Measurements from ENCODE around the gene NXPH3. TPM values are rescaled to one million over a fixed set of nuclear protein-coding genes. Genes with fewer than 3 reads are reported as not detected.

NXPH3 gene
- total RNA-seq, 4 donors from 2014 or later, result 24.4 to 26.4 (median 25.0) TPM

DNA sequence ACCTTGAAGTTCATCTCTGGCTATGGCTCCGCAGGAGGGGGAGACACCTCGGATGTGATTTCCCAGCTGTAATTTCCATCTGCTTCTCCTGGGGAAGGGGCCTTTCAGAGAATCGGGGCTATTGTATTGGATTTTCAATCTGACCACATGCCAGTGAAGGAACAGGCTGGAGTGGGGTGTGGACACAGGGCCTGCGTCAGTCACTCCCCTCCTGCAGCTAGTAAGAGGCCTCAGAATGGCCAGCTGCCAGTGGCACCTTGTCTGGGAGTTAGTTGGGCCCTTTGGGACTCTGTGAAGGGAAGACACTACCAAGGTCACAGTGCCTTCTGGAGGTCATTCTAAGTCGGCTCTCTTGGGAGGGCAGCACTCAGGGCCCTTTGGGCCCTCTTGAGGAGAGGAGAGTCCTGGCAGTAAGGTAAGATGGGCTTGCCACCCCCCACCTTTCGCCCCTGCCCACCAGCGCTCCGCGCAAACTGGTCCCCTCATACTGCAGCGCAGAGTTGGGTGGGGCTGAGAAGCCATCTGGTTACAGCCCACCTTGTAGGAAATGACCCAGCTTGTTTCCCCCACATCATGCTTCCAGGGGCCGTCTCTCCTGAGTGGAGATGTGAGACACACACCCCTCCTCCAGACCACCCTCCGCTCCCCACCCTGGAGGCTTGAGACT, 5.4 kb downstream of the NXPH3 start:
- no peaks in the 10 kb centered on the region for H3K9me3 ChIP-seq
- H3K36me3 ChIP-seq, result peaks cover 0 to 24% of the 10 kb centered on the region in 2 donors
- H3K27me3 ChIP-seq, result no peaks in the 10 kb centered on the region
- WGBS, 2 donors (ENCODE audit: low coverage in 1 of 2), result 87% methylated on average over 4 of the region's 12 CpGs; no CpG with 5 or more reads in 1 of the 2 donors
- TF ChIP-seq POLR2A (IDR thresholded peaks at IDR 0.05), result no peak
- TF ChIP-seq POLR2AphosphoS5 (IDR thresholded peaks at IDR 0.05), result no peak
- TF ChIP-seq, protein P1, sequence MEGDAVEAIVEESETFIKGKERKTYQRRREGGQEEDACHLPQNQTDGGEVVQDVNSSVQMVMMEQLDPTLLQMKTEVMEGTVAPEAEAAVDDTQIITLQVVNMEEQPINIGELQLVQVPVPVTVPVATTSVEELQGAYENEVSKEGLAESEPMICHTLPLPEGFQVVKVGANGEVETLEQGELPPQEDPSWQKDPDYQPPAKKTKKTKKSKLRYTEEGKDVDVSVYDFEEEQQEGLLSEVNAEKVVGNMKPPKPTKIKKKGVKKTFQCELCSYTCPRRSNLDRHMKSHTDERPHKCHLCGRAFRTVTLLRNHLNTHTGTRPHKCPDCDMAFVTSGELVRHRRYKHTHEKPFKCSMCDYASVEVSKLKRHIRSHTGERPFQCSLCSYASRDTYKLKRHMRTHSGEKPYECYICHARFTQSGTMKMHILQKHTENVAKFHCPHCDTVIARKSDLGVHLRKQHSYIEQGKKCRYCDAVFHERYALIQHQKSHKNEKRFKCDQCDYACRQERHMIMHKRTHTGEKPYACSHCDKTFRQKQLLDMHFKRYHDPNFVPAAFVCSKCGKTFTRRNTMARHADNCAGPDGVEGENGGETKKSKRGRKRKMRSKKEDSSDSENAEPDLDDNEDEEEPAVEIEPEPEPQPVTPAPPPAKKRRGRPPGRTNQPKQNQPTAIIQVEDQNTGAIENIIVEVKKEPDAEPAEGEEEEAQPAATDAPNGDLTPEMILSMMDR (IDR thresholded peaks at IDR 0.05), result no peak
- TF ChIP-seq EP300 (IDR thresholded peaks at IDR 0.05), result no peak
- H3K4me1 ChIP-seq, result peaks cover 0 to 38% (median 10%) of the 10 kb centered on the region in 3 donors
- no peak overlapping the region for H3K4me3 ChIP-seq
- ATAC-seq, result no peak
- no peak overlapping the region for H3K27ac ChIP-seq

DNA sequence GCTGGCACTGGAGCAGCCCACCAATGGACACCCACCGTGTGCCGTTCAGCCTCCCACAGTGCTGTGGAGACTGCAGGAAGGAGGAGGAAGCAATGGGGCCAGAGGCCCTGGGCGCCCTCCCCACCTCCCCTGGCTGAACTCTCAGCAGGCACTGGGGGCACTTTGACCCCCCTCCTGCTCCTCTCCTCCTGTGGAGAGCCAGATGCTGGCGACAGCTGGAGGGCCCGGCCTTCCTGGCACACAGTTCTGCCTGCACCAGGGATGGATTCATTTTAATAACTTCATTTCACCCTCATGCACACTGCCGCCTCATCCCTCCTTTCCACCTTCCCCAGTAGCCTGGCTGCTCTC, 6.0 kb downstream of the NXPH3 start:
- ATAC-seq, result no peak
- peaks cover 0 to 26% of the 10 kb centered on the region in 2 donors for H3K36me3 ChIP-seq
- WGBS, 2 donors (ENCODE audit: low coverage in 1 of 2), result 50 to 59% methylated on average over 2 to 4 of the region's 6 CpGs
- H3K4me1 ChIP-seq, result peaks cover 0 to 32% (median 10%) of the 10 kb centered on the region in 3 donors
- TF ChIP-seq POLR2A (IDR thresholded peaks at IDR 0.05), result no peak
- TF ChIP-seq EP300 (IDR thresholded peaks at IDR 0.05), result no peak
- TF ChIP-seq, protein P1 (IDR thresholded peaks at IDR 0.05), result no peak
- TF ChIP-seq POLR2AphosphoS5 (IDR thresholded peaks at IDR 0.05), result no peak
- no peak overlapping the region for H3K4me3 ChIP-seq
- no peak overlapping the region for H3K27ac ChIP-seq
- H3K27me3 ChIP-seq, result no peaks in the 10 kb centered on the region
- H3K9me3 ChIP-seq, result no peaks in the 10 kb centered on the region

DNA sequence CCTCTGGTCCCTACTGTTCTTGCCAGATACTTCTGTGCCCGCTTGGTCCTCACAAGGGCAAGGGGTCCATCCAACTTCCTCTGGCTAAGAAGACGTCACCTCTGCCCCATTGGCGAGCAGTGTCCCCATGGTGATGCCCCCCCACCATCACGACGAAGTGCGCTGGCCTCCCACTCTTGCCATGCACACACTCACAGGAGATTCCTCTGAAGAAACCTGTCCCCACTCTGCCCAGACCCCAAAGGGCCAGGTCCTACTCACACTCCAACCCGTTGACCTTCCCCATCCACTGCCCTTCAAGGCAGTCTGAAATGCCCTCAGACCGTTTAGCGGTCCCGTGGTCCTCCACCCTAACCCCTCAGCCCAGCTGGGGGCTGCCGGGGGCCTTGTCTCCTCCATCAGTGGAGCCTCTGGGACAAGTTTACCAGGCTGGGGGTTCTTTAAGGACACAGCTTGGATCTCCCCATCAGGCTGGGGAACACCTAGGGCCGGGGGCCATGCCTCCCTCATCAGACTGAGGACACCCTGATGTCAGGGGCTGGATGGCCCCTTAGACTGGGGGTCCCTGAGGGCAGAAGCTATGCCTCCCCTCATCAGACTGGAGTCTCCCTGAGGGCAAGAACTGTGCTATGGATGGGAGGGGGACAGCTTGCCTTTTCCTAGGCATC, 6.5 kb downstream of the NXPH3 start:
- Histone ChIP-seq H3K27me3 (no peaks in the 10 kb centered on the region), H3K4me1 (peaks cover 0 to 27% (median 10%) of the 10 kb centered on the region in 3 donors), H3K4me3 (no peak overlapping the region), H3K9me3 (no peaks in the 10 kb centered on the region), H3K36me3 (peaks cover 0 to 26% of the 10 kb centered on the region in 2 donors), H3K27ac (no peak overlapping the region)
- WGBS, 2 donors (ENCODE audit: low coverage in 1 of 2), result 80 to 82% methylated on average over 1 to 9 of the region's 12 CpGs
- no peak for ATAC-seq
- TF ChIP-seq, protein P1 (IDR thresholded peaks at IDR 0.05), result no peak
- no peak for TF ChIP-seq POLR2AphosphoS5 (IDR thresholded peaks at IDR 0.05)
- TF ChIP-seq POLR2A (IDR thresholded peaks at IDR 0.05), result no peak
- TF ChIP-seq EP300 (IDR thresholded peaks at IDR 0.05), result no peak

DNA sequence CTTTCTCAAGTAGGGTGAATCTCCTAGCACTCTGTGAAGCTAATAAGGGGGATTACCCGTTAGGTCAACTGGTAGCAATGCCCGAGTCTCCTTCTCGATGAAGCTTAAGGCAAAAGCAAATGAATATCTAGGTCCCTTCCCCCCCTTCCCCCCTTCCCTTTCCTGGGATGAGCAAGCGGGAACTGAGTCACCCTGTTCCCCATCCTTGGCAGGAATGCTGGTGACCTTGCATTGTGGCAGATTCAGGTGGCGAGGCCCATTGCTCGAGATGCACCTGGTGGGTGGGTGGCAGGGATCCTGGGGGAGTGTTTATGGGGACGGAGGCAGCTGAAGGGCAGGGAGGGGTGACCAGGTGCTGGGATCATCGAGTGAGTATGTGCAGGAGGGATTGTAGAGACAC, 7.1 kb downstream of the NXPH3 start:
- H3K27ac ChIP-seq, result no peak overlapping the region
- no peak overlapping the region for H3K4me3 ChIP-seq
- ATAC-seq, result no peak
- H3K4me1 ChIP-seq, result peaks cover 0 to 21% (median 5%) of the 10 kb centered on the region in 3 donors
- H3K36me3 ChIP-seq, result peaks cover 0 to 26% of the 10 kb centered on the region in 2 donors
- H3K27me3 ChIP-seq, result no peaks in the 10 kb centered on the region
- TF ChIP-seq POLR2AphosphoS5 (IDR thresholded peaks at IDR 0.05), result no peak
- TF ChIP-seq, protein P1 (IDR thresholded peaks at IDR 0.05), result no peak
- TF ChIP-seq EP300 (IDR thresholded peaks at IDR 0.05), result no peak
- no peak for TF ChIP-seq POLR2A (IDR thresholded peaks at IDR 0.05)
- no peaks in the 10 kb centered on the region for H3K9me3 ChIP-seq
- WGBS, 2 donors (ENCODE audit: low coverage in 1 of 2), result 81 to 84% methylated on average over 3 to 5 of the region's 8 CpGs

DNA sequence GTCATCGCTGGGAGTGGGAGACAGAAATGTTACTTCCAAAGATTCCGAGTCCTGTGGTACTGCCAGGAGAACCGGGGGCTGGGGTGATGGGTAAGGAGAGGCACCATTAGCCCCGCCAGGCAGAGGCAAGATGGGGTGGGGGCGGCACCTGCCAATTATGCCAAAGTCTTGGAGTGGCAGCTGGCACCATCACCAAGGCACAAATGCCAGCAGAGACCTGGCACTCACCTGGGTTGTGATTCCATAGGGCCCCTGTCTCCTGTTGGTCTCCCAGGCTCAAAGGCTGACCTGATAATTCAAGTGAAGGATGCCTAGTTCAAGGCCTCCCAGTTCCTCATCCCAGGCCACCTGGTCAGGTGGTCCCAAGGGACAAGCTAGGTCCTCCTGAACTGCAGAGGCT, 7.6 kb downstream of the NXPH3 start:
- WGBS, 2 donors (ENCODE audit: low coverage in 1 of 2), result 87 to 100% methylated on average over 4 to 5 of the region's 5 CpGs
- Histone ChIP-seq H3K4me3 (no peak overlapping the region), H3K27me3 (no peaks in the 10 kb centered on the region), H3K9me3 (no peaks in the 10 kb centered on the region), H3K27ac (no peak overlapping the region), H3K36me3 (peaks cover 0 to 26% of the 10 kb centered on the region in 2 donors), H3K4me1 (peaks cover 0 to 16% (median under 1%) of the 10 kb centered on the region in 3 donors)
- no peak for TF ChIP-seq POLR2A (IDR thresholded peaks at IDR 0.05)
- ATAC-seq, result no peak
